IMR-90 (cell line): ENCODE measurements around the gene TMEM235. TPM values are rescaled to one million over a fixed set of nuclear protein-coding genes. Genes with fewer than 3 reads are reported as not detected.
A peak's percentile ranks its signal among the peaks of the same experiment; 100 is the strongest.
"Not testable (repeated sequence)": the region's sequence is repeated elsewhere in the genome, so short reads cannot be mapped to it uniquely, and the experiment has no call there.

Experiments used
- ATAC-seq: fragments of 200-7000 bp; cut with Tn5 transposase; 2 replicates; pipeline ENCODE4 v1.9.1; 2020; ENCODE audit warnings: low read depth, mild to moderate bottlenecking, moderate library complexity
- BruUV-seq: library from RNA; stranded (reverse); fragments of 400-500 nt; replicated peaks from 2 replicates; lab custom pipeline; 2021; lab: Mats Ljungman, UMichigan
- CTCF ChIA-PET: fragments of 300-600 bp; formaldehyde crosslinking; extraction: SDS; loops from one replicate; lab custom pipeline; 2021; ENCODE audit warnings: antibody characterized with exemption; lab: Yijun Ruan, JAX
- POLR2A ChIA-PET: fragments of 300-600 bp; sonication (Branson Sonifier 250); formaldehyde crosslinking; loops from one replicate; lab custom pipeline; 2022; ENCODE audit warnings: antibody characterized with exemption; ENCODE audit not compliant: unreplicated experiment; lab: Charles Lee
- DNase-seq: peaks from one replicate; pipeline ENCODE4 v3.0.0; 2013
- H2AFZ ChIP-seq: replicated peaks from 2 replicates; pipeline ENCODE3; 2013; ENCODE audit warnings: low read length, mild to moderate bottlenecking; ENCODE audit not compliant: poor library complexity
- H2AK5ac ChIP-seq: 2 replicates; pipeline ENCODE4 v1.6.1; 2013; ENCODE audit warnings: low read depth, low read length, inconsistent platforms
- H2AK9ac ChIP-seq: replicated peaks from 2 replicates; pipeline ENCODE3; 2013; ENCODE audit warnings: mild to moderate bottlenecking, low read depth, low read length, moderate library complexity; ENCODE audit not compliant: poor library complexity
- H2BK120ac ChIP-seq: 2 replicates; pipeline ENCODE4 v1.6.1; 2013; ENCODE audit warnings: low read depth, low read length, inconsistent platforms
- H2BK15ac ChIP-seq: 3 replicates; pipeline ENCODE4 v1.6.1; 2013; ENCODE audit warnings: low read depth, low read length, inconsistent platforms
- H2BK20ac ChIP-seq: 2 replicates; pipeline ENCODE4 v1.6.1; 2013; ENCODE audit warnings: low read depth, mild to moderate bottlenecking, inconsistent platforms, low read length, moderate library complexity
- H2BK5ac ChIP-seq: 2 replicates; pipeline ENCODE4 v1.6.1; 2013; ENCODE audit warnings: mild to moderate bottlenecking, low read depth, low read length, inconsistent platforms; ENCODE audit not compliant: poor library complexity, severe bottlenecking
- H3K14ac ChIP-seq: replicated peaks from 2 replicates; pipeline ENCODE4 v1.6.1; 2013; ENCODE audit warnings: low read depth, low read length, inconsistent platforms
- H3K18ac ChIP-seq: 2 replicates; pipeline ENCODE4 v1.6.1; 2013; ENCODE audit warnings: low read depth, low read length, control low read depth
- H3K23ac ChIP-seq: 2 replicates; pipeline ENCODE4 v1.6.1; 2013; ENCODE audit warnings: low read depth, low read length, inconsistent platforms
- H3K27ac ChIP-seq: 2 replicates; pipeline ENCODE4 v1.5.1; 2013; ENCODE audit warnings: mild to moderate bottlenecking, control low read depth, low read length; ENCODE audit not compliant: insufficient read depth
- H3K27me3 ChIP-seq: 2 replicates; pipeline ENCODE4 v1.6.1; 2013; ENCODE audit warnings: low read length; ENCODE audit not compliant: control insufficient read depth, insufficient read depth
- H3K36me3 ChIP-seq: 2 replicates; pipeline ENCODE4 v1.6.1; 2013; ENCODE audit warnings: low read length, mixed read lengths; ENCODE audit not compliant: control insufficient read depth, insufficient read depth
- H3K4ac ChIP-seq: 2 replicates; pipeline ENCODE4 v1.6.1; 2013; ENCODE audit warnings: low read depth, low read length, inconsistent platforms
- H3K4me1 ChIP-seq: 2 replicates; pipeline ENCODE4 v1.6.1; 2013; ENCODE audit warnings: low read length, mixed read lengths; ENCODE audit not compliant: control insufficient read depth, insufficient read depth
- H3K4me2 ChIP-seq: 2 replicates; pipeline ENCODE4 v1.6.1; 2013; ENCODE audit warnings: low read depth, mild to moderate bottlenecking, control low read depth, low read length, moderate library complexity
- H3K4me3 ChIP-seq: 2 replicates; pipeline ENCODE4 v1.5.1; 2013; ENCODE audit warnings: low read depth, mild to moderate bottlenecking, control low read depth, low read length, moderate library complexity; ENCODE audit not compliant: insufficient read depth
- H3K56ac ChIP-seq: 2 replicates; pipeline ENCODE4 v1.6.1; 2013; ENCODE audit warnings: low read length, inconsistent platforms; ENCODE audit not compliant: insufficient read depth; ENCODE audit errors: extremely low read depth
- H3K79me1 ChIP-seq, 2 experiments: 2 replicates each; pipeline ENCODE4 v1.6.1; 2013; ENCODE audit warnings: low read length in 2 of 2, inconsistent platforms in 1 of 2, low read depth in 1 of 2
- H3K9ac ChIP-seq: 2 replicates; pipeline ENCODE4 v1.6.1; 2013; ENCODE audit warnings: low read depth, low read length, control low read depth
- H3K9me1 ChIP-seq: 2 replicates; pipeline ENCODE4 v1.6.1; 2013; ENCODE audit warnings: low read length, inconsistent platforms; ENCODE audit not compliant: insufficient read depth
- H3K9me3 ChIP-seq: 2 replicates; pipeline ENCODE4 v1.6.1; 2013; ENCODE audit warnings: low read length; ENCODE audit not compliant: control insufficient read depth, insufficient read depth
- H4K20me1 ChIP-seq: 2 replicates; pipeline ENCODE4 v1.6.1; 2013; ENCODE audit warnings: low read length, inconsistent platforms; ENCODE audit not compliant: insufficient read depth
- H4K5ac ChIP-seq: 2 replicates; pipeline ENCODE4 v1.6.1; 2013; ENCODE audit warnings: mild to moderate bottlenecking, low read depth, low read length, control low read depth
- H4K8ac ChIP-seq, 2 experiments: 2 replicates each; pipeline ENCODE4 v1.6.1; 2013; ENCODE audit warnings: low read depth in 2 of 2, low read length in 2 of 2, control low read depth in 1 of 2, inconsistent platforms in 1 of 2
- H4K91ac ChIP-seq: 2 replicates; pipeline ENCODE4 v1.6.1; 2013; ENCODE audit warnings: low read depth, low read length, inconsistent platforms; ENCODE audit not compliant: insufficient read depth
- BHLHE40 ChIP-seq: fragments of 150-350 bp; IDR thresholded peaks from 2 replicates; pipeline ENCODE4 v1.6.1; 2016; ENCODE audit warnings: mild to moderate bottlenecking, low read depth, low read length
- RAD21 ChIP-seq: IDR thresholded peaks from 2 replicates; pipeline ENCODE4 v1.6.1; 2012; ENCODE audit warnings: low read length, improper control_type of control experiment
- WGBS, 2 experiments: methylation state at CpG; one replicate each; pipeline versions ENCODE4 v1.1.5 to v1.1.7; 2013; ENCODE audit warnings: missing lambda C conversion rate in 2 of 2; ENCODE audit not compliant: insufficient read length in 1 of 2; ENCODE audit errors: extremely low coverage in 2 of 2; 5-methylcytosine and 5-hydroxymethylcytosine counted together
- dilution Hi-C: fragments of 300-500 bp; cut with HindIII; formaldehyde crosslinking; loops from one replicate; pipeline ENCODE4 v1.14.3; 2018; ENCODE audit warnings: low sequenced_read_pairs; ENCODE audit not compliant: unreplicated experiment
- in situ Hi-C: fragments of 300-500 bp; cut with MboI; formaldehyde crosslinking; loops from 3 replicates; pipeline ENCODE4 v1.14.3; 2019; ENCODE audit warnings: low sequenced_read_pairs, inconsistent platforms, mixed read lengths
- intact Hi-C: fragments of 100-400 bp; cut with micrococcal nuclease; formaldehyde crosslinking; loops from 2 replicates; pipeline ENCODE4 v1.10.0; 2022
- polyA plus RNA-seq, 3 experiments: library from polyadenylated mRNA; depleted of rRNA; stranded (reverse); fragments of >200 nt; gene quantifications; 2 replicates each; pipeline ENCODE4 v1.2.3, GENCODE V29; 2012; ENCODE audit warnings: low replicate concordance in 1 of 3
- total RNA-seq: library from RNA; depleted of rRNA; stranded (reverse); fragments of >200 nt; gene quantifications from 2 replicates; pipeline ENCODE4 v1.2.3, GENCODE V29; 2012

TMEM235 gene
- total and polyA plus RNA-seq, 2 of the 4 experiments (the other 2 are of a cell fraction): not detected

- 0 out of 2 replicates have a peak overlapping the region, but pooled peaks have one; percentile 52 for H2AK5ac ChIP-seq
- H2AK9ac ChIP-seq: no peak overlapping the region
- WGBS, 2 experiments: 56% methylated on average over 5 of the region's 15 CpGs; no CpG with 5 or more reads in 1 of the 2 experiments
- H4K8ac ChIP-seq: no peak overlapping the region
- in situ Hi-C loops: no loop called here
- dilution Hi-C loops: no loop called here
- no peak overlapping the region for H2BK15ac ChIP-seq
- no peak overlapping the region for H2BK5ac ChIP-seq
- CTCF ChIA-PET: no interaction called here
- no peak overlapping the region for H3K56ac ChIP-seq
- no peak for DNase-seq
- H3K9ac ChIP-seq: no peak overlapping the region
- no peak overlapping the region for H3K4me3 ChIP-seq
- no peak overlapping the region for H2BK120ac ChIP-seq
- no peak for ATAC-seq
- intact Hi-C loops: loop anchor here (10.0 kb wide), 1 partner anchor 452 kb away; no protein-coding TSS in a partner anchor
- H3K4ac ChIP-seq: no peak overlapping the region
- H3K18ac ChIP-seq: no peak overlapping the region
- no peak overlapping the region for H4K91ac ChIP-seq
- TF ChIP-seq RAD21 (no peak), BHLHE40 (no peak)
- no peaks in the 10 kb centered on the region for H3K36me3 ChIP-seq
- BruUV-seq: no TSS peak
- no peak overlapping the region for H2AFZ ChIP-seq
- peaks cover 6% of the 10 kb centered on the region for H3K4me1 ChIP-seq
- H3K23ac ChIP-seq: no peak overlapping the region
- H4K5ac ChIP-seq: no peak overlapping the region
- H4K20me1 ChIP-seq: no peaks in the 10 kb centered on the region
- no peak overlapping the region for H3K4me2 ChIP-seq
- POLR2A ChIA-PET: no interaction called here
- no peak overlapping the region for H3K27ac ChIP-seq
- no peak overlapping the region for H3K14ac ChIP-seq
- peaks cover 0 to 4% of the 10 kb centered on the region in 2 experiments; a peak in 1 of 4 replicates for H3K79me1 ChIP-seq
- H2BK20ac ChIP-seq: no peak overlapping the region
- no peaks in the 10 kb centered on the region for H3K9me3 ChIP-seq
- 0 out of 2 replicates have a peak, but pooled peaks cover 6% of the 10 kb centered on the region for H3K9me1 ChIP-seq
- peaks cover 4% of the 10 kb centered on the region; the same call in 1 of the 2 replicates for H3K27me3 ChIP-seq
Observed at GRCh38 chr17:78252701-78253635, 21.5 kb downstream of the TMEM235 start.

- H3K36me3 ChIP-seq, in situ Hi-C loops, H3K27ac ChIP-seq, H4K20me1 ChIP-seq, H3K18ac ChIP-seq, H2BK15ac ChIP-seq, dilution Hi-C loops, H3K9me3 ChIP-seq, H4K91ac ChIP-seq, H2BK120ac ChIP-seq, H3K56ac ChIP-seq, CTCF ChIA-PET, POLR2A ChIA-PET, ATAC-seq, H3K4me1 ChIP-seq, H3K23ac ChIP-seq, H2AFZ ChIP-seq, H3K9me1 ChIP-seq, DNase-seq, BruUV-seq, H2BK5ac ChIP-seq, H3K79me1 ChIP-seq, H3K27me3 ChIP-seq, H2BK20ac ChIP-seq: not testable (repeated sequence)
- Histone ChIP-seq H3K14ac (peak overlapping the region; percentile 54; the same call in 1 of the 2 replicates), H3K9ac (peak overlapping the region; percentile 84; the same call in 1 of the 2 replicates), H2AK5ac (peak overlapping the region; percentile 83; the same call in 1 of the 2 replicates), H3K4ac (peak overlapping the region; percentile 79; the same call in 1 of the 2 replicates), H3K4me2 (peak overlapping the region; percentile 89), H4K5ac (peak overlapping the region; percentile 83; the same call in 1 of the 2 replicates), H2AK9ac (peak overlapping the region; percentile 93), H3K4me3 (peak overlapping the region; percentile 76), H4K8ac (peak overlapping the region; percentile 94)
- WGBS, 2 experiments: 87% methylated on average over 10 of the region's 12 CpGs; no CpG with 5 or more reads in 1 of the 2 experiments
- intact Hi-C loops: loop anchor here (10.0 kb wide), 1 partner anchor 451 kb away; no protein-coding TSS in a partner anchor
Observed at GRCh38 chr17:78253636-78253945, 22.2 kb downstream of the TMEM235 start.
